Naive thymus-derived CD4-positive, alpha-beta T cell (primary cell): Measurements from ENCODE around the gene RFX6. TPM values are rescaled to one million over a fixed set of nuclear protein-coding genes. Genes with fewer than 3 reads are reported as not detected.

Source experiments
- ATAC-seq: fragments of 150-1000 bp; cut with Tn5 transposase; 2 replicates; pipeline ENCODE4 v1.10.0; 2021; ENCODE audit warnings: mild to moderate bottlenecking, moderate library complexity
- CTCF ChIA-PET: fragments of 350-600 bp; sonication (Branson Sonifier 250); formaldehyde crosslinking; loops from one replicate; lab custom pipeline; 2021; ENCODE audit warnings: antibody characterized with exemption; lab: Charles Lee
- POLR2A ChIA-PET: fragments of 350-600 bp; sonication (Branson Sonifier 250); formaldehyde crosslinking; loops from one replicate; lab custom pipeline; 2021; ENCODE audit warnings: antibody characterized with exemption, inconsistent platforms; lab: Charles Lee
- DNase-seq, 9 donors: peaks; one replicate each; pipeline versions ENCODE4 v3.0.0 to v3.0.0-alpha.2; 2020 to 2022; ENCODE audit warnings: mixed read lengths in 1 of 9
- H3K27ac ChIP-seq: one replicate; pipeline ENCODE4 v1.7.0; 2013; ENCODE audit warnings: mild to moderate bottlenecking, low read depth, low read length, moderate library complexity
- H3K27me3 ChIP-seq, 2 donors: one replicate each; pipeline ENCODE4 v1.7.0; 2013; ENCODE audit warnings: low read length in 2 of 2, mild to moderate bottlenecking in 2 of 2, moderate library complexity in 2 of 2; ENCODE audit not compliant: control insufficient read depth in 2 of 2, insufficient read depth in 2 of 2
- H3K36me3 ChIP-seq, 3 experiments: 1 replicate in 2 of 3; 2 replicates in 1 of 3; pipeline ENCODE4 v1.7.0; 2013; ENCODE audit warnings: low read length in 3 of 3, mild to moderate bottlenecking in 3 of 3, moderate library complexity in 1 of 3; ENCODE audit not compliant: insufficient read depth in 3 of 3, control insufficient read depth in 2 of 3
- H3K4me1 ChIP-seq, 2 donors: one replicate each; pipeline ENCODE4 v1.7.0; 2013; ENCODE audit warnings: low read length in 2 of 2, mild to moderate bottlenecking in 2 of 2, moderate library complexity in 1 of 2; ENCODE audit not compliant: control insufficient read depth in 2 of 2, insufficient read depth in 2 of 2
- H3K4me3 ChIP-seq: 2 replicates; pipeline ENCODE4 v1.7.0; 2013; ENCODE audit warnings: mild to moderate bottlenecking, low read length
- H3K9me3 ChIP-seq, 3 experiments: 1 replicate in 2 of 3; 2 replicates in 1 of 3; pipeline ENCODE4 v1.7.0; 2013; ENCODE audit warnings: low read length in 3 of 3; ENCODE audit not compliant: control insufficient read depth in 2 of 3
- H3K27ac Mint-ChIP-seq, 9 donors: one replicate each; pipeline ENCODE4 v1.8.0; 2020 to 2022; ENCODE audit warnings: mixed read lengths in 9 of 9, mild to moderate bottlenecking in 8 of 9, moderate library complexity in 5 of 9, inconsistent platforms in 2 of 9
- H3K27me3 Mint-ChIP-seq, 5 donors: one replicate each; pipeline ENCODE4 v1.8.0; 2021 to 2022; ENCODE audit warnings: mixed read lengths in 5 of 5, mild to moderate bottlenecking in 1 of 5
- H3K36me3 Mint-ChIP-seq, 5 donors: one replicate each; pipeline ENCODE4 v1.8.0; 2020 to 2022; ENCODE audit warnings: mixed read lengths in 5 of 5, mild to moderate bottlenecking in 3 of 5, inconsistent platforms in 1 of 5
- H3K4me1 Mint-ChIP-seq, 7 donors: one replicate each; pipeline ENCODE4 v1.8.0; 2020 to 2022; ENCODE audit warnings: mixed read lengths in 7 of 7, mild to moderate bottlenecking in 3 of 7, inconsistent platforms in 1 of 7
- H3K4me3 Mint-ChIP-seq, 10 donors: one replicate each; pipeline ENCODE4 v1.8.0; 2020 to 2022; ENCODE audit warnings: mild to moderate bottlenecking in 10 of 10, mixed read lengths in 10 of 10, moderate library complexity in 6 of 10, inconsistent platforms in 2 of 10
- H3K9me3 Mint-ChIP-seq, 11 donors: one replicate each; pipeline ENCODE4 v1.8.0; 2020 to 2022; ENCODE audit warnings: mixed read lengths in 11 of 11, mild to moderate bottlenecking in 4 of 11, inconsistent platforms in 1 of 11, moderate library complexity in 1 of 11
- intact Hi-C, 2 donors: fragments of 100-400 bp; cut with micrococcal nuclease; formaldehyde crosslinking; loops; one replicate each; pipeline ENCODE4 v1.15.1; 2023
- polyA plus RNA-seq, 2 donors: library from polyadenylated mRNA; unstranded; fragments of 300-500 nt; fragmentation: Illumina TruSeq; gene quantifications; one replicate each; pipeline ENCODE4 v1.2.3, GENCODE V29; 2021
- total RNA-seq, 6 experiments: library from RNA in 5 of 6; stranded (reverse) in 5 of 6; gene quantifications; 1 replicate in 5 of 6; 2 replicates in 1 of 6; pipeline ENCODE4 v1.2.3 and lab custom pipeline; 2021 to 2026

The RFX6 gene
- total and polyA plus RNA-seq, 7 experiments from 2014 or later, result not detected

GRCh38 chr6:116929825-116930224 lies 52.8 kb downstream of the RFX6 start:
- no peaks in the 10 kb centered on the region for H3K36me3 Mint-ChIP-seq
- no peak for ATAC-seq
- Histone ChIP-seq H3K27me3 (no peaks in the 10 kb centered on the region), H3K36me3 (no peaks in the 10 kb centered on the region), H3K4me1 (no peaks in the 10 kb centered on the region), H3K27ac (no peak overlapping the region), H3K9me3 (no peaks in the 10 kb centered on the region), H3K4me3 (no peak overlapping the region)
- H3K9me3 Mint-ChIP-seq, result peaks cover 0 to 11% (median 0%) of the 10 kb centered on the region in 11 donors
- ChIA-PET CTCF (no interaction called here), POLR2A (no interaction called here)
- H3K27ac Mint-ChIP-seq, result no peak overlapping the region
- DNase-seq, result no peak
- no peak overlapping the region for H3K4me3 Mint-ChIP-seq
- intact Hi-C loops, result no loop called here
- H3K27me3 Mint-ChIP-seq, result peaks cover 0 to 5% (median 0%) of the 10 kb centered on the region in 5 donors
- no peaks in the 10 kb centered on the region for H3K4me1 Mint-ChIP-seq

GRCh38 chr6:116931456-116931855 lies 54.4 kb downstream of the RFX6 start:
- POLR2A ChIA-PET, result no interaction called here
- no peak overlapping the region for H3K4me3 ChIP-seq
- no peaks in the 10 kb centered on the region for H3K36me3 Mint-ChIP-seq
- intact Hi-C loops, result no loop called here
- no peak overlapping the region for H3K27ac Mint-ChIP-seq
- no peaks in the 10 kb centered on the region for H3K36me3 ChIP-seq
- DNase-seq, result no peak
- no peak overlapping the region for H3K27ac ChIP-seq
- CTCF ChIA-PET, result no interaction called here
- H3K9me3 Mint-ChIP-seq, result peaks cover 0 to 11% (median 0%) of the 10 kb centered on the region in 11 donors
- no peak for ATAC-seq
- no peaks in the 10 kb centered on the region for H3K9me3 ChIP-seq
- H3K4me1 ChIP-seq, result no peaks in the 10 kb centered on the region
- no peak overlapping the region for H3K4me3 Mint-ChIP-seq
- no peaks in the 10 kb centered on the region for H3K4me1 Mint-ChIP-seq
- H3K27me3 ChIP-seq, result no peaks in the 10 kb centered on the region
- peaks cover 0 to 5% (median 0%) of the 10 kb centered on the region in 5 donors for H3K27me3 Mint-ChIP-seq

GRCh38 chr6:116932496-116932895 lies 55.5 kb downstream of the RFX6 start:
- Histone ChIP-seq H3K9me3 (no peaks in the 10 kb centered on the region), H3K4me1 (no peaks in the 10 kb centered on the region), H3K27ac (no peak overlapping the region), H3K27me3 (no peaks in the 10 kb centered on the region), H3K36me3 (no peaks in the 10 kb centered on the region), H3K4me3 (no peak overlapping the region)
- ATAC-seq (no peak), DNase-seq (no peak)
- H3K36me3 Mint-ChIP-seq, result no peaks in the 10 kb centered on the region
- H3K27me3 Mint-ChIP-seq, result peaks cover 0 to 5% (median 0%) of the 10 kb centered on the region in 5 donors
- H3K9me3 Mint-ChIP-seq, result peaks cover 0 to 11% (median 0%) of the 10 kb centered on the region in 11 donors
- POLR2A ChIA-PET, result no interaction called here
- H3K27ac Mint-ChIP-seq, result no peak overlapping the region
- H3K4me1 Mint-ChIP-seq, result no peaks in the 10 kb centered on the region
- H3K4me3 Mint-ChIP-seq, result no peak overlapping the region
- intact Hi-C loops, result no loop called here
- CTCF ChIA-PET, result no interaction called here

- CTCF ChIA-PET, result no interaction called here
These were observed 56.4 kb downstream of the RFX6 start for GRCh38 chr6:116933485-116933884.

GRCh38 chr6:116938305-116938704 lies 61.3 kb downstream of the RFX6 start:
- H3K36me3 Mint-ChIP-seq, result no peaks in the 10 kb centered on the region
- no peaks in the 10 kb centered on the region for H3K9me3 ChIP-seq
- H3K27ac Mint-ChIP-seq, result no peak overlapping the region
- no peak overlapping the region for H3K27ac ChIP-seq
- CTCF ChIA-PET, result no interaction called here
- no peak overlapping the region for H3K4me3 ChIP-seq
- peaks cover 0 to 3% (median 0%) of the 10 kb centered on the region in 11 donors for H3K9me3 Mint-ChIP-seq
- H3K27me3 Mint-ChIP-seq, result peaks cover 0 to 5% (median 0%) of the 10 kb centered on the region in 5 donors
- H3K27me3 ChIP-seq, result no peaks in the 10 kb centered on the region
- H3K36me3 ChIP-seq, result no peaks in the 10 kb centered on the region
- intact Hi-C loops, result no loop called here
- H3K4me3 Mint-ChIP-seq, result no peak overlapping the region
- no peaks in the 10 kb centered on the region for H3K4me1 ChIP-seq
- DNase-seq, result no peak
- H3K4me1 Mint-ChIP-seq, result peaks cover 0 to 2% (median 0%) of the 10 kb centered on the region in 7 donors
- POLR2A ChIA-PET, result no interaction called here
- ATAC-seq, result no peak

More at GRCh38 chr6:116933485-116933884, 56.4 kb downstream of the RFX6 start:
- no peak overlapping the region for H3K4me3 Mint-ChIP-seq
- POLR2A ChIA-PET, result no interaction called here
- Histone ChIP-seq H3K36me3 (no peaks in the 10 kb centered on the region), H3K27ac (no peak overlapping the region), H3K27me3 (no peaks in the 10 kb centered on the region), H3K4me3 (no peak overlapping the region), H3K9me3 (no peaks in the 10 kb centered on the region), H3K4me1 (no peaks in the 10 kb centered on the region)
- DNase-seq (no peak), ATAC-seq (no peak)
- no peaks in the 10 kb centered on the region for H3K36me3 Mint-ChIP-seq
- no peak overlapping the region for H3K27ac Mint-ChIP-seq
- peaks cover 0 to 5% (median 0%) of the 10 kb centered on the region in 5 donors for H3K27me3 Mint-ChIP-seq
- peaks cover 0 to 11% (median 0%) of the 10 kb centered on the region in 11 donors for H3K9me3 Mint-ChIP-seq
- intact Hi-C loops, result no loop called here
- H3K4me1 Mint-ChIP-seq, result no peaks in the 10 kb centered on the region

GRCh38 chr6:116941727-116942126 lies 64.7 kb downstream of the RFX6 start:
- Mint-ChIP-seq H3K36me3 (no peaks in the 10 kb centered on the region), H3K4me1 (peaks cover 0 to 2% (median 0%) of the 10 kb centered on the region in 7 donors), H3K27me3 (peaks cover 0 to 9% (median 4%) of the 10 kb centered on the region in 5 donors), H3K27ac (no peak overlapping the region), H3K9me3 (peaks cover 0 to 7% (median 0%) of the 10 kb centered on the region in 11 donors), H3K4me3 (no peak overlapping the region)
- H3K4me3 ChIP-seq, result no peak overlapping the region
- no peaks in the 10 kb centered on the region for H3K36me3 ChIP-seq
- DNase-seq (no peak), ATAC-seq (no peak)
- intact Hi-C loops, result no loop called here
- POLR2A ChIA-PET, result no interaction called here
- H3K9me3 ChIP-seq, result no peaks in the 10 kb centered on the region
- no peak overlapping the region for H3K27ac ChIP-seq
- no peaks in the 10 kb centered on the region for H3K4me1 ChIP-seq
- CTCF ChIA-PET, result no interaction called here
- H3K27me3 ChIP-seq, result no peaks in the 10 kb centered on the region

GRCh38 chr6:116945809-116946208 lies 68.8 kb downstream of the RFX6 start:
- no peak for DNase-seq
- H3K27me3 Mint-ChIP-seq, result peaks cover 0 to 9% (median 4%) of the 10 kb centered on the region in 5 donors
- Histone ChIP-seq H3K9me3 (no peaks in the 10 kb centered on the region), H3K27ac (no peak overlapping the region), H3K4me1 (no peaks in the 10 kb centered on the region), H3K4me3 (no peak overlapping the region), H3K36me3 (no peaks in the 10 kb centered on the region), H3K27me3 (no peaks in the 10 kb centered on the region)
- H3K4me1 Mint-ChIP-seq, result no peaks in the 10 kb centered on the region
- no peak overlapping the region for H3K4me3 Mint-ChIP-seq
- H3K27ac Mint-ChIP-seq, result no peak overlapping the region
- CTCF ChIA-PET, result no interaction called here
- peaks cover 0 to 7% (median 0%) of the 10 kb centered on the region in 11 donors for H3K9me3 Mint-ChIP-seq
- no peaks in the 10 kb centered on the region for H3K36me3 Mint-ChIP-seq
- ATAC-seq, result no peak
- intact Hi-C loops, result no loop called here
- POLR2A ChIA-PET, result no interaction called here
